HK-2 (cell line): ENCODE results near the gene RGS8.

Source experiments
- DNase-seq: peaks from one replicate; pipeline ENCODE4 v3.0.0-alpha.2; 2018; ENCODE audit not compliant: unreplicated experiment

Gene RGS8

DNA sequence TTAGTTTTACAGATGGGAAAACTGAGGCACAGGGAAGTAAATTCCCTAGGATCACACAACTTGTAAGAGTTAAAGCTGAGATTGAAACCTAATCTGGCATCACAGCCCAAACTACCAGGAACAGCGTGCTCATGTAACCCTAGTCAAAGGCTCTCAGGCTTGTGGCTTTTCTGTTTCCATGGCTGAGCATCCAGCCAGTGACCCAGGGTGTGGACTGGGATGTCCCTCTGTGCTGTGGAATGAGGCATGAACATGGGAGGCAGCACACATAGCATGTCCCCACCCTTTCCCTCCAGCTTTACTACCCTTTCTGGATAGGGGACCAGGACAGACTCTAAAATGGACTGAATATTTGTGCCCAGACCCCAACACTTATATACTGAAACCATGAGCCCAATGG, 45.1 kb downstream of the RGS8 start:
- DNase-seq = no peak

DNA sequence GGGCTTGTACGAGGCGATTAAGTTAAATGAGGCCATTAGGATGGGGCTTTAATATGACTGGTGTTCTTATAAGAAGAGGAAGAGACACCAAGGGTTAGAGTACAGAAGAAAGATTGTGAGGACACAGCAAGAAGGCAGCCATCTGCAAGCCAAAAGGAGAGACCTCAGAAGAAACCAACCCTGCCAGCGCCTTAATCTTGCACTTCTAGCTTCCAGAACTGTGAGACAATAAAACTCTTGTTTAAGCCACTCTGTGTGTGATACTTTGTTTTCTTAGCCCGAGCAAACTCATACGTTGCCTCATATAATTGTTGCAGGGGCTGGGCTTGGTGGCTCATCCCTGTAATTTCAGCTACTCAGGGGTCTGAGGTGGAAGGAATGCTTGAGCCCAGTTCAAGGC, 46.6 kb downstream of the RGS8 start:
- no peak for DNase-seq

- no peak for DNase-seq
Measured at GRCh38 chr1:182635871-182636270, 48.5 kb downstream of the RGS8 start.
